Sigmoid colon (tissue), 7 donors: ENCODE data around the gene TMEM63A. TPM values are rescaled to one million over a fixed set of nuclear protein-coding genes. Genes with fewer than 3 reads are reported as not detected.

Experiments
- DNase-seq: peaks from one replicate; pipeline ENCODE4 v3.0.0-alpha.2; 2019
- H3K27ac ChIP-seq, 4 donors: fragments of 200-600 bp; sonication (generic); one replicate each; pipeline ENCODE4 v1.5.1; 2016 to 2019; ENCODE audit warnings: mild to moderate bottlenecking in 1 of 4
- H3K27me3 ChIP-seq, 3 donors: fragments of 200-600 bp; sonication (generic); one replicate each; pipeline ENCODE4 v1.5.1; 2019; ENCODE audit warnings: mild to moderate bottlenecking in 1 of 3
- H3K36me3 ChIP-seq, 4 donors: fragments of 200-600 bp; sonication (generic); one replicate each; pipeline ENCODE4 v1.5.1; 2016 to 2019
- H3K4me1 ChIP-seq, 4 donors: fragments of 200-600 bp; sonication (generic); one replicate each; pipeline ENCODE4 v1.5.1; 2017 to 2019
- H3K4me3 ChIP-seq, 4 donors: fragments of 200-600 bp; sonication (generic); one replicate each; pipeline ENCODE4 v1.5.1; 2017 to 2019; ENCODE audit warnings: mild to moderate bottlenecking in 2 of 4, moderate library complexity in 1 of 4
- H3K9me3 ChIP-seq, 4 donors: fragments of 200-600 bp in 3 of 4; sonication (generic) in 3 of 4; one replicate each; pipeline versions ENCODE4 v1.5.1 to v1.6.1; 2013 to 2019
- CTCF ChIP-seq, 4 experiments: fragments of 450-650 bp in 3 of 4; fragments of 200-600 bp in 1 of 4; IDR thresholded peaks; one replicate each; pipeline ENCODE4 v1.5.1; 2016 to 2019; ENCODE audit warnings: antibody characterized with exemption in 4 of 4, mild to moderate bottlenecking in 3 of 4, moderate library complexity in 2 of 4
- EP300 ChIP-seq, 4 donors: sonication (generic); formaldehyde crosslinking; IDR thresholded peaks; one replicate each; pipeline ENCODE4 v1.6.1; 2017; ENCODE audit warnings: antibody characterized with exemption in 4 of 4
- POLR2A ChIP-seq, 2 donors: fragments of 450-650 bp; IDR thresholded peaks; one replicate each; pipeline ENCODE4 v1.6.1; 2016; ENCODE audit warnings: antibody characterized with exemption in 2 of 2, mild to moderate bottlenecking in 2 of 2, moderate library complexity in 2 of 2
- POLR2AphosphoS5 ChIP-seq, 4 donors: sonication (generic); formaldehyde crosslinking; IDR thresholded peaks; one replicate each; pipeline ENCODE4 v1.6.1; 2017; ENCODE audit warnings: antibody characterized with exemption in 4 of 4
- WGBS, 2 donors: extraction: QIAGEN DNeasy Blood & Tissue Kit; methylation state at CpG; one replicate each; pipeline ENCODE4 v1.1.7; 2013; 5-methylcytosine and 5-hydroxymethylcytosine counted together
- intact Hi-C: fragments of 100-400 bp; cut with DNase I; formaldehyde crosslinking; loops from one replicate; pipeline ENCODE4 v1.15.1; 2023
- polyA plus RNA-seq, 3 donors: library from polyadenylated mRNA; stranded (reverse); fragments of 200-250 nt; gene quantifications; one replicate each; pipeline ENCODE4 v1.2.3, GENCODE V29; 2013
- total RNA-seq, 4 donors: library from RNA; depleted of rRNA; stranded (reverse); fragments of >200 nt; gene quantifications; one replicate each; pipeline ENCODE4 v1.1.0, GENCODE V29; 2016
- donor health status: healthy with polysubstance abuse.
- donor health status: Bipolar disorder and iron deficiency.
- donor health status: healthy.

TMEM63A gene
- total and polyA plus RNA-seq, 7 donors, result 3.0 to 103 (median 35.9) TPM

DNA sequence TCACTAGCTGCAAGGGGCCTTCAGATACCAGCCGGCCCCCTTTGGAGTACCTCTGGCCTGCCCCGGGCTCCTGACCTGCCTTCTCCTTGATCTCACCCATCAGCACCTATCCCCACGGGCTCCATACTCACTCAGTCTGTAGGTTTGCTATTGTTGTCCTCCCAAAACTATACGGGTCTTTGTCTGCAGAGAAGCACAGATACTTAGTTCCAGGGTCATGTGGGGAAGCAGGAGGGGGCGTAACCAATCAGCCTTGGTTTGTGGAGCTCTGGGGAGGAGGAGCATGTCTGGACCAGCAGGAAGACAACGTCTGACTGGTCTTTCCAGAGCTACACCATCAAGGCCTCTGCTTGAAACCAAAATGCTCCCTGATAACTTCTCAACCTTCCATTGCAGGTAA, 15.2 kb downstream of the TMEM63A start:
- Histone ChIP-seq H3K27me3 (no peaks in the 10 kb centered on the region), H3K4me3 (no peak overlapping the region), H3K4me1 (peaks cover 0 to 21% (median 19%) of the 10 kb centered on the region in 4 donors), H3K9me3 (no peaks in the 10 kb centered on the region), H3K36me3 (peaks cover 14 to 84% (median 22%) of the 10 kb centered on the region in 4 donors), H3K27ac (no peak overlapping the region)
- 68 to 70% methylated on average over 6 of the region's 6 CpGs for WGBS, 2 donors
- no peak for TF ChIP-seq EP300 (IDR thresholded peaks at IDR 0.05)
- TF ChIP-seq POLR2AphosphoS5 (IDR thresholded peaks at IDR 0.05), result no peak
- no peak for TF ChIP-seq CTCF (IDR thresholded peaks at IDR 0.05)
- no peak for TF ChIP-seq POLR2A (IDR thresholded peaks at IDR 0.05)
- no peak for DNase-seq
- intact Hi-C loops, result no loop called here

GRCh38 chr1:225866061-225866837, 15.9 kb downstream of the TMEM63A start:
- no peaks in the 10 kb centered on the region for H3K27me3 ChIP-seq
- H3K9me3 ChIP-seq, result no peaks in the 10 kb centered on the region
- 67 to 83% methylated on average over 8 of the region's 8 CpGs for WGBS, 2 donors
- peaks cover 14 to 84% (median 25%) of the 10 kb centered on the region in 4 donors for H3K36me3 ChIP-seq
- peaks cover 0 to 21% (median 19%) of the 10 kb centered on the region in 4 donors for H3K4me1 ChIP-seq
- intact Hi-C loops, result no loop called here
- TF ChIP-seq EP300 (IDR thresholded peaks at IDR 0.05) (no peak), CTCF (IDR thresholded peaks at IDR 0.05) (no peak), POLR2AphosphoS5 (IDR thresholded peaks at IDR 0.05) (no peak), POLR2A (IDR thresholded peaks at IDR 0.05) (no peak)
- DNase-seq, result no peak
- H3K4me3 ChIP-seq, result no peak overlapping the region
- peak overlapping the region in 3 of 4 donors; percentile 9 to 13 (median 9) for H3K27ac ChIP-seq

DNA sequence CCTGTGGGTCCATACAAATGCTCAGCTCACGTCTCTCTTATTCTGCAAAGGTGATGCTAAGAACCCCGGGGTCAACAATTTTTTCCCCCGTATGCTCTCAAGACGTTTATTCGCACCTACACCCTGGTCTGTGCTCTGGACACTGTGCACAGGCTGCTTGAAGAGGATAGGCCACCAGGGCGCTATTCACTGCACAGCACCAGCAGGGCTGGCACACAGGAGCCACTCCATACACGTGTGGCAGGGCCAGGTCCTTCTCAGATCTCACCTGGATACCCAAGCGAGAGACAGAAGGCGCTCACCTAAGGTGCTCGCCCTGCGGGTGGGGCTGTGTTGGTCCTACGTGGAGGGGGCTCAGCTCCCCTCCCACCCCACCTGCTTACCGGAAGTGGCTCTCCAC, 16.7 kb downstream of the TMEM63A start:
- WGBS, 2 donors, result 73 to 79% methylated on average over 13 of the region's 13 CpGs
- TF ChIP-seq CTCF (IDR thresholded peaks at IDR 0.05), result no peak
- TF ChIP-seq EP300 (IDR thresholded peaks at IDR 0.05), result no peak
- no peak for TF ChIP-seq POLR2AphosphoS5 (IDR thresholded peaks at IDR 0.05)
- no peak for TF ChIP-seq POLR2A (IDR thresholded peaks at IDR 0.05)
- Histone ChIP-seq H3K36me3 (peaks cover 19 to 84% (median 29%) of the 10 kb centered on the region in 4 donors), H3K27ac (peak overlapping the region in 2 of 4 donors; percentile 9 to 13), H3K9me3 (no peaks in the 10 kb centered on the region), H3K4me1 (peaks cover 0 to 21% (median 19%) of the 10 kb centered on the region in 4 donors), H3K27me3 (no peaks in the 10 kb centered on the region), H3K4me3 (no peak overlapping the region)
- DNase-seq, result no peak
- intact Hi-C loops, result no loop called here

DNA sequence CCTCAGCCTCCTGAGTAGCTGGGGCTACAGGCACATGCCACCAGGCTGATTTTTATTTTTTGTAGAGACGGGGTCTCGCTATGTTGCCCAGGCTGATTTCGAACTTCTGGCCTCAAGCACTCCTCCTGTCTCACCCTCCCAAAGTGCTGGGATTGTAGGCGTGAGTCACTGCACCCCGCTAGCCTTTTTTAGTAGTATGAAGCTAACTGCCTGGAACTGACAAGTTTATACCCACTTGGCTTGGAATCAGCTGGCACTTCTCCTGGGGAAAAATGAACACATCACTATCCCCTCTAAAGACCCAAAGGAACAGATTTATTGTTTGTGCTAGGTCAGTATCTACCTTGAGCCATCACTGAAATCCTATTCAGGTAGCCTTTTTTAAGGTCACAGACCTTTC, 19.0 kb downstream of the TMEM63A start:
- 86 to 90% methylated on average over 5 of the region's 5 CpGs for WGBS, 2 donors
- H3K4me3 ChIP-seq, result no peak overlapping the region
- intact Hi-C loops, result no loop called here
- H3K9me3 ChIP-seq, result no peaks in the 10 kb centered on the region
- H3K27me3 ChIP-seq, result no peaks in the 10 kb centered on the region
- H3K27ac ChIP-seq, result peak overlapping the region; percentile 63 to 85 (median 71)
- H3K4me1 ChIP-seq, result peaks cover 0 to 21% (median 19%) of the 10 kb centered on the region in 4 donors
- peaks cover 19 to 83% (median 30%) of the 10 kb centered on the region in 4 donors for H3K36me3 ChIP-seq
- peak; percentile 81 for DNase-seq
- TF ChIP-seq POLR2AphosphoS5 (IDR thresholded peaks at IDR 0.05) (peak in 2 of 4 donors; percentile 16 to 51), EP300 (IDR thresholded peaks at IDR 0.05) (peak in 1 of 4 donors; percentile 32), CTCF (IDR thresholded peaks at IDR 0.05) (no peak)
